ENCODE data around the gene UPF1.

GRCh38 chr19:18876865-18877264 is 45.1 kb downstream of the UPF1 start:
- TF ChIP-seq CTCF (IDR thresholded peaks at IDR 0.05; ENCODE audit: insufficient read depth, low read length) (no peak), GABPA (IDR thresholded peaks at IDR 0.05; ENCODE audit: low read depth) (no peak), POLR2AphosphoS5 (IDR thresholded peaks at IDR 0.05; ENCODE audit: low read depth) (no peak), SPI1 (IDR thresholded peaks at IDR 0.05; ENCODE audit: borderline replicate concordance, low read depth) (no peak)

All from HL-60 (cell line).